ACHN (cell line): ENCODE measurements around the gene CMTM6.
A peak's percentile ranks its signal among the peaks of the same experiment; 100 is the strongest.

Source experiments
- DNase-seq: peaks from one replicate; pipeline ENCODE4 v3.0.0-alpha.2; 2015
- in situ Hi-C: cut with HindIII; loops from 2 replicates; pipeline ENCODE4 v1.10.0; 2017; ENCODE audit warnings: low sequenced_read_pairs, low pct_ligation_motif_present, low pct_unique_long_range_greater_than_20kb

The CMTM6 gene

GRCh38 chr3:32500880-32501782 lies 1.5 kb downstream of the CMTM6 start:
- DNase-seq: no peak
- in situ Hi-C loops: no loop called here

- in situ Hi-C loops: no loop called here
- no peak for DNase-seq
Measured at GRCh38 chr3:32500231-32500630, 2.4 kb downstream of the CMTM6 start.

- in situ Hi-C loops: no loop called here
- no peak for DNase-seq
Measured at GRCh38 chr3:32499585-32499984, 3.1 kb downstream of the CMTM6 start.

GRCh38 chr3:32498992-32499391 lies 3.7 kb downstream of the CMTM6 start:
- in situ Hi-C loops: no loop called here
- no peak for DNase-seq

- DNase-seq: no peak
- in situ Hi-C loops: no loop called here
Measured at GRCh38 chr3:32498252-32498651, 4.4 kb downstream of the CMTM6 start.

GRCh38 chr3:32495609-32496008 lies 7.0 kb downstream of the CMTM6 start:
- in situ Hi-C loops: no loop called here
- no peak for DNase-seq

GRCh38 chr3:32495085-32495484 lies 7.6 kb downstream of the CMTM6 start:
- DNase-seq: no peak
- in situ Hi-C loops: no loop called here

- DNase-seq: peak; percentile 5
- in situ Hi-C loops: no loop called here
Measured at GRCh38 chr3:32493437-32494414, 8.9 kb downstream of the CMTM6 start.

- in situ Hi-C loops: no loop called here
- no peak for DNase-seq
Measured at GRCh38 chr3:32492684-32493436, 9.8 kb downstream of the CMTM6 start.

GRCh38 chr3:32488474-32489008 lies 14.1 kb downstream of the CMTM6 start:
- in situ Hi-C loops: no loop called here

GRCh38 chr3:32487781-32488473 lies 14.7 kb downstream of the CMTM6 start:
- in situ Hi-C loops: no loop called here

More at GRCh38 chr3:32488474-32489008, 14.1 kb downstream of the CMTM6 start:
- no peak for DNase-seq

GRCh38 chr3:32484436-32484835 lies 18.2 kb downstream of the CMTM6 start:
- in situ Hi-C loops: no loop called here

More at GRCh38 chr3:32487781-32488473, 14.7 kb downstream of the CMTM6 start:
- DNase-seq: no peak

GRCh38 chr3:32483772-32484171 lies 18.9 kb downstream of the CMTM6 start:
- in situ Hi-C loops: no loop called here
- no peak for DNase-seq

More at GRCh38 chr3:32484436-32484835, 18.2 kb downstream of the CMTM6 start:
- DNase-seq: no peak

GRCh38 chr3:32482693-32483092 lies 20.0 kb downstream of the CMTM6 start:
- DNase-seq: no peak
- in situ Hi-C loops: no loop called here

- in situ Hi-C loops: no loop called here
- DNase-seq: no peak
Measured at GRCh38 chr3:32481791-32482631, 20.6 kb downstream of the CMTM6 start.

- no peak for DNase-seq
- in situ Hi-C loops: no loop called here
Measured at GRCh38 chr3:32480604-32481003, 22.0 kb downstream of the CMTM6 start.

GRCh38 chr3:32474201-32474600 lies 28.5 kb downstream of the CMTM6 start:
- in situ Hi-C loops: no loop called here
- no peak for DNase-seq
